GM12874 (cell line): ENCODE measurements around the gene STK25.

Experiments used
- TF ChIP-seq, protein P1 (sequence below): IDR thresholded peaks from 2 replicates; pipeline ENCODE4 v1.5.1; 2011; ENCODE audit warnings: low read depth, mild to moderate bottlenecking, control low read depth, low read length, moderate library complexity; ENCODE audit not compliant: insufficient read depth

The STK25 gene

GRCh38 chr2:241460631-241461030 lies 47.8 kb downstream of the STK25 start:
- TF ChIP-seq, protein P1, sequence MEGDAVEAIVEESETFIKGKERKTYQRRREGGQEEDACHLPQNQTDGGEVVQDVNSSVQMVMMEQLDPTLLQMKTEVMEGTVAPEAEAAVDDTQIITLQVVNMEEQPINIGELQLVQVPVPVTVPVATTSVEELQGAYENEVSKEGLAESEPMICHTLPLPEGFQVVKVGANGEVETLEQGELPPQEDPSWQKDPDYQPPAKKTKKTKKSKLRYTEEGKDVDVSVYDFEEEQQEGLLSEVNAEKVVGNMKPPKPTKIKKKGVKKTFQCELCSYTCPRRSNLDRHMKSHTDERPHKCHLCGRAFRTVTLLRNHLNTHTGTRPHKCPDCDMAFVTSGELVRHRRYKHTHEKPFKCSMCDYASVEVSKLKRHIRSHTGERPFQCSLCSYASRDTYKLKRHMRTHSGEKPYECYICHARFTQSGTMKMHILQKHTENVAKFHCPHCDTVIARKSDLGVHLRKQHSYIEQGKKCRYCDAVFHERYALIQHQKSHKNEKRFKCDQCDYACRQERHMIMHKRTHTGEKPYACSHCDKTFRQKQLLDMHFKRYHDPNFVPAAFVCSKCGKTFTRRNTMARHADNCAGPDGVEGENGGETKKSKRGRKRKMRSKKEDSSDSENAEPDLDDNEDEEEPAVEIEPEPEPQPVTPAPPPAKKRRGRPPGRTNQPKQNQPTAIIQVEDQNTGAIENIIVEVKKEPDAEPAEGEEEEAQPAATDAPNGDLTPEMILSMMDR = no peak

GRCh38 chr2:241459520-241459919 lies 48.9 kb downstream of the STK25 start:
- TF ChIP-seq, protein P1 = no peak

GRCh38 chr2:241458687-241459086 lies 49.7 kb downstream of the STK25 start:
- TF ChIP-seq, protein P1 = no peak

GRCh38 chr2:241456546-241456945 lies 51.8 kb downstream of the STK25 start:
- TF ChIP-seq, protein P1 = no peak

- TF ChIP-seq, protein P1 = no peak
Measured at GRCh38 chr2:241454837-241455485, 53.4 kb downstream of the STK25 start.

- TF ChIP-seq, protein P1 = no peak
Measured at GRCh38 chr2:241451840-241452506, 56.4 kb downstream of the STK25 start.

DNA sequence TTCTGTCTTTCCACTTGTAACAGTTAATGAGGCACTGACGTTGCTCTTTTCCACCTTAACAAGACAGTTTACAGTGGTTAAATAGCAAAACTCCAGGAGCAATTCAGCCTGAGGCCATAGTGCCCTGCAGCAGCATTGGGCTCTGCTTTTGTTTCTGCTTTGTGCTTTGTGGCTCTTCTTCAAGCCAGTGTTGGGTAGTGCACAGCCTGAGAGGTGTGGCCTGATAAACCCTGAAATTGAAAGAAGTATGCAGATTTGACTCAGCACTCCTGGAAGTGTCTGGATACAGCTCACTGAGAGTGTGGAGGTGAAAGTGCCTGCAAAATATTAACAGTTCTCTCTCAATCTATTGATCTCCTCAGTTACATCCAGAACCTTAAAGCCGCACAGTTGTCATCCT lies 63.0 kb downstream of the STK25 start:
- TF ChIP-seq, protein P1 = no peak
